ENCODE data around the gene RENBP. TPM values are rescaled to one million over a fixed set of nuclear protein-coding genes. Genes with fewer than 3 reads are reported as not detected.
A peak's percentile ranks its signal among the peaks of the same experiment; 100 is the strongest.

The RENBP gene
- total RNA-seq, 1 donor from 2014 or later, result 2.5 TPM

DNA sequence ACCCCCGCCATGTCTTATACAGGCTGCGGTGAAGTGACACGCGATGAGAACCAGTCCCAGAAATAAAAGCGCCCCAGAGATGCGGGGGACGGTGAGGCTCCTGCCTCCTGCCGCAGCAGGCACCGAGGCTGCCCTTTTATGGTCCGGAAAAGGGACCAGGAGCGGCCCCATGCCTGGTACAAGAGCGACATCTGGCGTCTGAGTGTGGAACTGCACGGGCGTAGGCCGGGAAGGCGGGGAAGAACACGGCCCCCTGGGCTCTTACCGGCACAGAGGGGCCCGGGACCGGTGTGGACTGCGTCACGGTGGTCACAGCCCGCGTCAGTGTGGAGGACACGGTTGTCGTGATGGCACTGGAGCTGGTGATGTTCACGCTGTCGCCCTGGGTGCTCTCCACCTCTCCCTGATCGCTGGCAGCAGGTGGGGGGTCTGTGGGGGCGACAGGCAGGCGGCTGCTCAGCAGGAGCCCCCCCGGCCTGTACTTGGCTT lies 8.9 kb upstream of the RENBP start:
- no peak overlapping the region for H3K27ac Mint-ChIP-seq

GRCh38 chrX:153952373-153953026 lies 8.1 kb upstream of the RENBP start:
- peaks cover 33% of the 10 kb centered on the region for H3K36me3 Mint-ChIP-seq (ENCODE audit: insufficient read depth)
- no peaks in the 10 kb centered on the region for H3K9me3 Mint-ChIP-seq (ENCODE audit: low read depth)
- TF ChIP-seq, protein P1, sequence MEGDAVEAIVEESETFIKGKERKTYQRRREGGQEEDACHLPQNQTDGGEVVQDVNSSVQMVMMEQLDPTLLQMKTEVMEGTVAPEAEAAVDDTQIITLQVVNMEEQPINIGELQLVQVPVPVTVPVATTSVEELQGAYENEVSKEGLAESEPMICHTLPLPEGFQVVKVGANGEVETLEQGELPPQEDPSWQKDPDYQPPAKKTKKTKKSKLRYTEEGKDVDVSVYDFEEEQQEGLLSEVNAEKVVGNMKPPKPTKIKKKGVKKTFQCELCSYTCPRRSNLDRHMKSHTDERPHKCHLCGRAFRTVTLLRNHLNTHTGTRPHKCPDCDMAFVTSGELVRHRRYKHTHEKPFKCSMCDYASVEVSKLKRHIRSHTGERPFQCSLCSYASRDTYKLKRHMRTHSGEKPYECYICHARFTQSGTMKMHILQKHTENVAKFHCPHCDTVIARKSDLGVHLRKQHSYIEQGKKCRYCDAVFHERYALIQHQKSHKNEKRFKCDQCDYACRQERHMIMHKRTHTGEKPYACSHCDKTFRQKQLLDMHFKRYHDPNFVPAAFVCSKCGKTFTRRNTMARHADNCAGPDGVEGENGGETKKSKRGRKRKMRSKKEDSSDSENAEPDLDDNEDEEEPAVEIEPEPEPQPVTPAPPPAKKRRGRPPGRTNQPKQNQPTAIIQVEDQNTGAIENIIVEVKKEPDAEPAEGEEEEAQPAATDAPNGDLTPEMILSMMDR (IDR thresholded peaks at IDR 0.05; ENCODE audit: unreplicated experiment), result no peak
- H3K4me1 Mint-ChIP-seq (ENCODE audit: low read depth), result peaks cover 2% of the 10 kb centered on the region
- no peak overlapping the region for H3K4me3 Mint-ChIP-seq (ENCODE audit: low read depth)
- no peak for DNase-seq (ENCODE audit: low spot score, unreplicated experiment)
- H3K27ac Mint-ChIP-seq, result no peak overlapping the region
- H3K27me3 Mint-ChIP-seq, result no peaks in the 10 kb centered on the region

More for the DNA sequence above, 8.9 kb upstream of the RENBP start:
- no peaks in the 10 kb centered on the region for H3K4me1 Mint-ChIP-seq (ENCODE audit: low read depth)
- TF ChIP-seq, protein P1 (IDR thresholded peaks at IDR 0.05; ENCODE audit: unreplicated experiment), result peak; percentile 97
- H3K4me3 Mint-ChIP-seq (ENCODE audit: low read depth), result no peak overlapping the region
- H3K27me3 Mint-ChIP-seq, result no peaks in the 10 kb centered on the region
- peaks cover 32% of the 10 kb centered on the region for H3K36me3 Mint-ChIP-seq (ENCODE audit: insufficient read depth)
- DNase-seq (ENCODE audit: low spot score, unreplicated experiment), result peak; percentile 77
- H3K9me3 Mint-ChIP-seq (ENCODE audit: low read depth), result no peaks in the 10 kb centered on the region

GRCh38 chrX:153951683-153952372 lies 7.4 kb upstream of the RENBP start:
- TF ChIP-seq, protein P1 (IDR thresholded peaks at IDR 0.05; ENCODE audit: unreplicated experiment), result no peak
- DNase-seq (ENCODE audit: low spot score, unreplicated experiment), result no peak
- no peak overlapping the region for H3K4me3 Mint-ChIP-seq (ENCODE audit: low read depth)
- peaks cover 35% of the 10 kb centered on the region for H3K36me3 Mint-ChIP-seq (ENCODE audit: insufficient read depth)
- no peaks in the 10 kb centered on the region for H3K27me3 Mint-ChIP-seq
- H3K9me3 Mint-ChIP-seq (ENCODE audit: low read depth), result no peaks in the 10 kb centered on the region
- H3K27ac Mint-ChIP-seq, result no peak overlapping the region
- peaks cover 3% of the 10 kb centered on the region for H3K4me1 Mint-ChIP-seq (ENCODE audit: low read depth)

- Mint-ChIP-seq H3K4me3 (ENCODE audit: low read depth) (no peak overlapping the region), H3K36me3 (ENCODE audit: insufficient read depth) (peaks cover 32% of the 10 kb centered on the region), H3K4me1 (ENCODE audit: low read depth) (peaks cover 3% of the 10 kb centered on the region), H3K9me3 (ENCODE audit: low read depth) (no peaks in the 10 kb centered on the region), H3K27me3 (no peaks in the 10 kb centered on the region), H3K27ac (peak overlapping the region; percentile 56)
- DNase-seq (ENCODE audit: low spot score, unreplicated experiment), result no peak
- TF ChIP-seq, protein P1 (IDR thresholded peaks at IDR 0.05; ENCODE audit: unreplicated experiment), result no peak
Observed at GRCh38 chrX:153950127-153950526, 5.7 kb upstream of the RENBP start.

GRCh38 chrX:153948847-153949805 lies 4.7 kb upstream of the RENBP start:
- Mint-ChIP-seq H3K36me3 (ENCODE audit: insufficient read depth) (peaks cover 27% of the 10 kb centered on the region), H3K9me3 (ENCODE audit: low read depth) (no peaks in the 10 kb centered on the region), H3K27me3 (no peaks in the 10 kb centered on the region), H3K4me1 (ENCODE audit: low read depth) (peaks cover 4% of the 10 kb centered on the region), H3K4me3 (ENCODE audit: low read depth) (no peak overlapping the region), H3K27ac (peak overlapping the region; percentile 62)
- no peak for DNase-seq (ENCODE audit: low spot score, unreplicated experiment)
- TF ChIP-seq, protein P1 (IDR thresholded peaks at IDR 0.05; ENCODE audit: unreplicated experiment), result no peak

Data from progenitor cell of endocrine pancreas (in vitro differentiated cells).